Measurements from ENCODE around the gene CAPN5.
"Not testable (repeated sequence)": the region's sequence is repeated elsewhere in the genome, so short reads cannot be mapped to it uniquely, and the experiment has no call there.

Gene CAPN5

GRCh38 chr11:77057938-77058474, 8.8 kb upstream of the CAPN5 start:
- DNase-seq (ENCODE audit: low read depth), result no peak
- no peak overlapping the region for H3K4me3 ChIP-seq (ENCODE audit: low read length)
- no peak for TF ChIP-seq CTCF (conservative IDR thresholded peaks at IDR 0.05; ENCODE audit: low read length)

- no peak for DNase-seq (ENCODE audit: low read depth)
- TF ChIP-seq CTCF (conservative IDR thresholded peaks at IDR 0.05; ENCODE audit: low read length), result no peak
- H3K4me3 ChIP-seq (ENCODE audit: low read length), result no peak overlapping the region
These were observed 7.9 kb upstream of the CAPN5 start for GRCh38 chr11:77058900-77059299.

GRCh38 chr11:77059806-77060205, 7.0 kb upstream of the CAPN5 start:
- no peak overlapping the region for H3K4me3 ChIP-seq (ENCODE audit: low read length)
- no peak for DNase-seq (ENCODE audit: low read depth)
- no peak for TF ChIP-seq CTCF (conservative IDR thresholded peaks at IDR 0.05; ENCODE audit: low read length)

- no peak for TF ChIP-seq CTCF (conservative IDR thresholded peaks at IDR 0.05; ENCODE audit: low read length)
- DNase-seq (ENCODE audit: low read depth), result no peak
These were observed 6.5 kb upstream of the CAPN5 start for GRCh38 chr11:77060234-77060633.

DNA sequence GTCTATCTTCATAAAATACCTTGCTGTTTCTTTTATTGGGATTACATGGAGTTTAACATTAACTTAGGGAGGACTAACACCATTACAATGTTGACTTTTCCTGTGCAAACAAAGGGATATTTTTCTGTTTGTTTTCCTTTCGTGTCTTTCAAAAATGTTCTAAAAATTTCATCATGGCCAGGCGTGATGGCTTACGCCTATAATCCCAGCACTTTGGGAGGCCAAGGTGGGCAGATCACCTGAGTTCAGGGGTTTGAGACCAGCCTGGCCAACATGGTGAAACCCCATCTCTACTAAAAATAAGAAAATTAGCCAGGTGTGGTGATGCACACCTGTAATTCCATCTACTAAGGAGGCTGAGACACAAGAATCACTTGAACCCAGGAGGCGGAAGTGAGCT, 5.5 kb upstream of the CAPN5 start:
- DNase-seq (ENCODE audit: low read depth); H3K4me3 ChIP-seq (ENCODE audit: low read length): not testable (repeated sequence)

More at GRCh38 chr11:77060234-77060633, 6.5 kb upstream of the CAPN5 start:
- no peak overlapping the region for H3K4me3 ChIP-seq (ENCODE audit: low read length)

DNA sequence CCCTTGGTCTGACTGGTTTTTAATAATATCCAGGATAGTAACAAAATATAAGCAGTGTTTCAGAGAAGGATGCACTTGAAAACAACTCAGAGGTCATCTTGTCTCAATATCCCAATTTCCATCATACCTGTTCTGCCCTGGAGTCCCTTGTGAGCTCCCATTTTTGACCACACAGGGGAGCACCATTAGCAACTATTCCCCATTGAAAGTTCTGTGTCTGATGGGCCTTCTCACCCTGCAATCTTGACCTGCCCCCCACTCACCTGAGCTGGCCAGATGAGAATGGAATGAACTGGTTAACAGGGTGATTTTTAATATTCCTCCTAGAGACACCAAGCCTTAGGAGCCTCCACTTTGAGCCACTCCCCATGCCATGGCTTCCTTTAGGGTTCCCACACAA, 3.8 kb upstream of the CAPN5 start:
- peak; percentile 9; the same call in 1 of the 2 replicates for TF ChIP-seq CTCF (conservative IDR thresholded peaks at IDR 0.05; ENCODE audit: low read length)
- no peak overlapping the region for H3K4me3 ChIP-seq (ENCODE audit: low read length)
- DNase-seq (ENCODE audit: low read depth), result no peak

- TF ChIP-seq CTCF (conservative IDR thresholded peaks at IDR 0.05; ENCODE audit: low read length), result no peak
- H3K4me3 ChIP-seq (ENCODE audit: low read length), result no peak overlapping the region
- no peak for DNase-seq (ENCODE audit: low read depth)
These were observed 3.4 kb upstream of the CAPN5 start for GRCh38 chr11:77063407-77063806.

- H3K4me3 ChIP-seq (ENCODE audit: low read length), result no peak overlapping the region
- no peak for TF ChIP-seq CTCF (conservative IDR thresholded peaks at IDR 0.05; ENCODE audit: low read length)
- DNase-seq (ENCODE audit: low read depth), result no peak
These were observed 2.9 kb upstream of the CAPN5 start for GRCh38 chr11:77063861-77064260.

Data from AG10803 (cell line).